Endothelial cell of umbilical vein (primary cell): Measurements from ENCODE around the gene ASPSCR1. TPM values are rescaled to one million over a fixed set of nuclear protein-coding genes. Genes with fewer than 3 reads are reported as not detected.

ENCODE experiments used
- BruUV-seq: library from RNA; stranded (reverse); fragments of 400-500 nt; replicated peaks from 2 replicates; lab custom pipeline; 2021; lab: Mats Ljungman, UMichigan
- CTCF ChIA-PET: fragments of 300-600, 350-600 bp; sonication (Branson Sonifier 250); formaldehyde crosslinking; loops from one replicate; lab custom pipeline; 2021; ENCODE audit warnings: antibody characterized with exemption, inconsistent platforms; lab: Charles Lee
- POLR2A ChIA-PET: fragments of 300-600, 350-600 bp; sonication (Branson Sonifier 250); formaldehyde crosslinking; loops from one replicate; lab custom pipeline; 2021; ENCODE audit warnings: antibody characterized with exemption, inconsistent platforms; lab: Charles Lee
- DNase-seq: peaks from one replicate; pipeline ENCODE4 v3.0.0-alpha.2; 2011; ENCODE audit warnings: low read depth, low spot score
- FAIRE-seq: peaks from 2 replicates; lab custom pipeline; 2011; peaks lifted over from hg19 to GRCh38; lab: Jason Lieb, UNC
- H2AFZ ChIP-seq: 2 replicates; pipeline ENCODE4 v1.6.0; 2012; ENCODE audit warnings: low read depth, low read length, control low read depth, inconsistent platforms
- H3K27ac ChIP-seq: 2 replicates; pipeline ENCODE4 v1.5.1; 2011; ENCODE audit warnings: low read depth, mild to moderate bottlenecking, control low read depth, low read length, moderate library complexity; ENCODE audit not compliant: insufficient read depth
- H3K27me3 ChIP-seq, 2 experiments: 2 replicates each; pipeline versions ENCODE4 v1.6.0 to v1.6.1; 2011; ENCODE audit warnings: low read length in 2 of 2, mixed read lengths in 1 of 2; ENCODE audit not compliant: control insufficient read depth in 2 of 2, insufficient read depth in 2 of 2
- H3K36me3 ChIP-seq, 2 experiments: 2 replicates in 1 of 2; 3 replicates in 1 of 2; pipeline ENCODE4 v1.5.1; 2011; ENCODE audit warnings: low read length in 2 of 2, mild to moderate bottlenecking in 1 of 2, moderate library complexity in 1 of 2; ENCODE audit not compliant: control insufficient read depth in 2 of 2, insufficient read depth in 2 of 2; ENCODE audit errors: extremely low read depth in 1 of 2
- H3K4me1 ChIP-seq: 3 replicates; pipeline ENCODE4 v1.5.1; 2011; ENCODE audit warnings: mild to moderate bottlenecking, low read length; ENCODE audit not compliant: control insufficient read depth, insufficient read depth; ENCODE audit errors: extremely low read depth
- H3K4me2 ChIP-seq: 2 replicates; pipeline ENCODE4 v1.6.1; 2011; ENCODE audit warnings: low read length, control low read depth, mixed read lengths; ENCODE audit not compliant: insufficient read depth
- H3K4me3 ChIP-seq, 3 experiments: fragments of 200-600 bp in 1 of 3; sonication (generic), shearing (Covaris generic) in 1 of 3; replicated peaks in 1 of 3; 2 replicates each; pipeline ENCODE4 v1.5.1; 2011 to 2016; ENCODE audit warnings: control low read depth in 3 of 3, low read length in 3 of 3, mild to moderate bottlenecking in 2 of 3, inconsistent platforms in 1 of 3, low read depth in 1 of 3, moderate library complexity in 1 of 3; ENCODE audit not compliant: insufficient read depth in 1 of 3
- H3K79me2 ChIP-seq: 2 replicates; pipeline ENCODE4 v1.6.0; 2012; ENCODE audit warnings: low read length, inconsistent platforms; ENCODE audit not compliant: control insufficient read depth, insufficient read depth
- H3K9ac ChIP-seq: replicated peaks from 2 replicates; pipeline ENCODE3; 2011; ENCODE audit warnings: low read length, control low read depth; ENCODE audit not compliant: insufficient read depth; ENCODE audit errors: extremely low read depth
- H3K9me1 ChIP-seq: replicated peaks from 3 replicates; pipeline ENCODE4 v1.6.0; 2011; ENCODE audit warnings: mild to moderate bottlenecking, low read length; ENCODE audit not compliant: control insufficient read depth, insufficient read depth; ENCODE audit errors: extremely low read depth
- H3K9me3 ChIP-seq: replicated peaks from 2 replicates; pipeline ENCODE4 v1.5.1; 2012; ENCODE audit warnings: low read length, inconsistent platforms; ENCODE audit not compliant: control insufficient read depth, insufficient read depth
- H4K20me1 ChIP-seq: replicated peaks from 2 replicates; pipeline ENCODE3; 2011; ENCODE audit warnings: mild to moderate bottlenecking, low read length; ENCODE audit not compliant: control insufficient read depth, insufficient read depth; ENCODE audit errors: extremely low read depth
- CTCF ChIP-seq, 2 donors: IDR thresholded peaks; 1 replicate in 1 of 2; 2 replicates in 1 of 2; pipeline ENCODE4 v1.5.1; 2011; ENCODE audit warnings: low read length in 2 of 2, mild to moderate bottlenecking in 2 of 2, moderate library complexity in 2 of 2, control low read depth in 1 of 2, inconsistent platforms in 1 of 2, low read depth in 1 of 2; ENCODE audit not compliant: insufficient read depth in 1 of 2; ENCODE audit errors: extremely low read depth in 1 of 2
- EZH2 ChIP-seq: IDR thresholded peaks from 2 replicates; pipeline ENCODE4 v1.6.1; 2012; ENCODE audit warnings: borderline replicate concordance, low read depth, mild to moderate bottlenecking, moderate library complexity, low read length, inconsistent platforms; ENCODE audit not compliant: severe bottlenecking
- FOS ChIP-seq: IDR thresholded peaks from 2 replicates; pipeline ENCODE4 v1.6.1; 2011; ENCODE audit warnings: mild to moderate bottlenecking, low read length, moderate library complexity, borderline replicate concordance; ENCODE audit not compliant: insufficient read depth
- GATA2 ChIP-seq: IDR thresholded peaks from 2 replicates; pipeline ENCODE4 v1.7.0; 2011; ENCODE audit warnings: low read depth, mild to moderate bottlenecking, moderate library complexity, mixed read lengths, low read length; ENCODE audit not compliant: insufficient read length, insufficient read depth
- MAX ChIP-seq: IDR thresholded peaks from 2 replicates; pipeline ENCODE4 v1.6.1; 2011; ENCODE audit not compliant: insufficient read depth, insufficient read length
- MYC ChIP-seq: IDR thresholded peaks from one replicate; pipeline ENCODE4 v1.6.1; 2011; ENCODE audit warnings: mild to moderate bottlenecking, low read depth, low read length
- POLR2A ChIP-seq: IDR thresholded peaks from 2 replicates; pipeline ENCODE4 v1.6.1; 2012; ENCODE audit warnings: low read depth, mild to moderate bottlenecking, control low read depth, low read length
- POLR2AphosphoS5 ChIP-seq: IDR thresholded peaks from 2 replicates; pipeline ENCODE4 v1.6.1; 2012; ENCODE audit warnings: low read depth, mild to moderate bottlenecking, control low read depth, low read length, moderate library complexity; ENCODE audit not compliant: insufficient read depth
- dilution Hi-C: fragments of 300-500 bp; cut with MboI; formaldehyde crosslinking; loops from one replicate; pipeline ENCODE4 v1.15.0; 2019; ENCODE audit warnings: low sequenced_read_pairs; ENCODE audit not compliant: extremely low pct_ligation_motif_present
- intact Hi-C: fragments of 100-400 bp; cut with micrococcal nuclease; formaldehyde crosslinking; loops from one replicate; pipeline ENCODE4 v1.10.0; 2022
- polyA plus RNA-seq, 4 experiments: library from polyadenylated mRNA; depleted of rRNA in 3 of 4; stranded (reverse) in 3 of 4; unstranded in 1 of 4; fragments of >200 nt; gene quantifications; 2 replicates each; pipeline versions ENCODE4 v1.2.1 to v1.2.3, GENCODE V29; 2011 to 2012; ENCODE audit warnings: missing spikeins in 1 of 4
- total RNA-seq: library from RNA; stranded (reverse); gene quantifications from 2 replicates; pipeline ENCODE4 v1.2.3, GENCODE V29; 2021

ASPSCR1 gene
- total and polyA plus RNA-seq, 2 donors (not counting 3 experiments of a cell fraction or from before 2014, with no cell fraction given): 24.8 to 36.5 TPM

- ChIA-PET POLR2A (no interaction called here), CTCF (no interaction called here)
- FAIRE-seq (no peak), DNase-seq (no peak)
- intact Hi-C loops (no loop called here), dilution Hi-C loops (no loop called here)
- Histone ChIP-seq H3K9ac (no peak overlapping the region), H2AFZ (no peak overlapping the region), H3K9me1 (no peaks in the 10 kb centered on the region), H3K27ac (no peak overlapping the region), H3K79me2 (no peaks in the 10 kb centered on the region), H4K20me1 (no peaks in the 10 kb centered on the region), H3K36me3 (no peaks in the 10 kb centered on the region), H3K9me3 (no peaks in the 10 kb centered on the region), H3K4me3 (no peak overlapping the region), H3K27me3 (no peaks in the 10 kb centered on the region), H3K4me2 (no peak overlapping the region), H3K4me1 (peaks cover 13% of the 10 kb centered on the region)
- TF ChIP-seq GATA2 (no peak), EZH2 (no peak), FOS (no peak), MYC (no peak), CTCF (IDR thresholded peaks at IDR 0.05; ENCODE audit: extremely low read depth in 1 of 2, insufficient read depth in 1 of 2, low read depth in 1 of 2, low read length in 2 of 2) (no peak), POLR2A (no peak), POLR2AphosphoS5 (no peak), MAX (no peak)
- BruUV-seq: no TSS peak
Measured at GRCh38 chr17:81999587-81999975, 22.2 kb downstream of the ASPSCR1 start.
